Measurements from ENCODE around the gene BMP8B. TPM values are rescaled to one million over a fixed set of nuclear protein-coding genes. Genes with fewer than 3 reads are reported as not detected.
A peak's percentile ranks its signal among the peaks of the same experiment; 100 is the strongest.
"Not testable (repeated sequence)": the region's sequence is repeated elsewhere in the genome, so short reads cannot be mapped to it uniquely, and the experiment has no call there.

Gene BMP8B
- polyA plus RNA-seq, 1 of the 3 experiments (the other 2 are of a cell fraction), result 0.07 TPM

DNA sequence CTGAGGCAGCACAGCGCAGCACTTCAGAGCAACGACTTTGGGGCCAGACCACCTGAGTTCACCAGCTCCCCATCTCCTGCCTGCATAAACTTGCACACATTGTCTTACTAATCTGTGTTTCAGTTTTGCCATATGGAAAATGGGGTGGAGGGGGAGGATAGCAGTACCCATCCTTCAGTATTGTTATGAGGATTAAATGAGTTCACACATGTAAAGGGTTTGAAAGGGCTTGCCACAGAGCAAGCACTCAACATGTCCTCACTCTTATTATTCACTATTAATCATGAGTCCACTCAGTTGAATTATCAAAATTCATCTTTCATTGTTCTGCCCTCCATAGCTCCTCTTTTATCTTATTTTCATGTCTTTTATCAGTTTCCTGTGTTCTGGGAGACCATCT is 40.1 kb upstream of the BMP8B start:
- TF ChIP-seq RFX5 (IDR thresholded peaks at IDR 0.05; ENCODE audit: low read length) (no peak), FOXJ3 (CRISPR knock-in tag; IDR thresholded peaks at IDR 0.05) (no peak), GABPA (IDR thresholded peaks at IDR 0.05; ENCODE audit: low read depth) (no peak), RXRA (IDR thresholded peaks at IDR 0.05; ENCODE audit: borderline replicate concordance, low read depth) (no peak), FOXM1 (IDR thresholded peaks at IDR 0.05; ENCODE audit: low read depth) (no peak), SIN3A (IDR thresholded peaks at IDR 0.05; ENCODE audit: borderline replicate concordance, low read depth, low read length) (no peak), JUND (IDR thresholded peaks at IDR 0.05) (no peak), EZH2phosphoT487 (IDR thresholded peaks at IDR 0.05; ENCODE audit: borderline replicate concordance, low read depth) (no peak)
- TF ChIP-seq, protein P1, sequence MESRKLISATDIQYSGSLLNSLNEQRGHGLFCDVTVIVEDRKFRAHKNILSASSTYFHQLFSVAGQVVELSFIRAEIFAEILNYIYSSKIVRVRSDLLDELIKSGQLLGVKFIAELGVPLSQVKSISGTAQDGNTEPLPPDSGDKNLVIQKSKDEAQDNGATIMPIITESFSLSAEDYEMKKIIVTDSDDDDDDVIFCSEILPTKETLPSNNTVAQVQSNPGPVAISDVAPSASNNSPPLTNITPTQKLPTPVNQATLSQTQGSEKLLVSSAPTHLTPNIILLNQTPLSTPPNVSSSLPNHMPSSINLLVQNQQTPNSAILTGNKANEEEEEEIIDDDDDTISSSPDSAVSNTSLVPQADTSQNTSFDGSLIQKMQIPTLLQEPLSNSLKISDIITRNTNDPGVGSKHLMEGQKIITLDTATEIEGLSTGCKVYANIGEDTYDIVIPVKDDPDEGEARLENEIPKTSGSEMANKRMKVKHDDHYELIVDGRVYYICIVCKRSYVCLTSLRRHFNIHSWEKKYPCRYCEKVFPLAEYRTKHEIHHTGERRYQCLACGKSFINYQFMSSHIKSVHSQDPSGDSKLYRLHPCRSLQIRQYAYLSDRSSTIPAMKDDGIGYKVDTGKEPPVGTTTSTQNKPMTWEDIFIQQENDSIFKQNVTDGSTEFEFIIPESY (IDR thresholded peaks at IDR 0.05; ENCODE audit: borderline replicate concordance, low read depth), result no peak
- H3K9me3 ChIP-seq, result no peaks in the 10 kb centered on the region
- H3F3A ChIP-seq (replicated peaks; ENCODE audit: insufficient read depth), result no peaks in the 10 kb centered on the region
- H3K4me2 ChIP-seq, result no peak overlapping the region
- no peaks in the 10 kb centered on the region for H3K9me2 ChIP-seq
- no peak overlapping the region for H2AFZ ChIP-seq (ENCODE audit: low read depth)
- H3K4me3 ChIP-seq (ENCODE audit: low read depth in 2 of 2, low read length in 1 of 2), result no peak overlapping the region
- H3K4me1 ChIP-seq (ENCODE audit: control insufficient read depth in 1 of 2, insufficient read depth in 2 of 2, low read depth in 1 of 2, low read length in 1 of 2), result peaks cover 8% of the 10 kb centered on the region in 2 experiments; a peak in 2 of 4 replicates
- DNase-seq, result no peak
- H3K27ac ChIP-seq (ENCODE audit: low read depth in 2 of 2, low read length in 1 of 2), result no peak overlapping the region
- CTCF ChIA-PET, result interaction anchor here (1.3 to 5.0 kb wide), 4 partner anchors 12 to 204 kb away, joined by 4 to 30 read pairs (median 12); partner anchors contain the start of gene MYCL
- H3K27me3 ChIP-seq (ENCODE audit: insufficient read depth), result no peaks in the 10 kb centered on the region
- 89% methylated on average over 2 of the region's 2 CpGs for WGBS (ENCODE audit: low lambda C conversion rate)
- H4K20me1 ChIP-seq (ENCODE audit: insufficient read depth), result no peaks in the 10 kb centered on the region
- no peak overlapping the region for H3K9ac ChIP-seq
- H3K79me2 ChIP-seq (ENCODE audit: insufficient read depth), result no peaks in the 10 kb centered on the region
- no peaks in the 10 kb centered on the region for H3K36me3 ChIP-seq (replicated peaks in 1 of 2; ENCODE audit: control insufficient read depth in 1 of 2, insufficient read depth in 2 of 2, low read length in 1 of 2)
- POLR2A ChIA-PET, result interaction anchor here (0.6 kb wide), 1 partner anchor 24 kb away, joined by 3 read pairs; no protein-coding TSS in a partner anchor

DNA sequence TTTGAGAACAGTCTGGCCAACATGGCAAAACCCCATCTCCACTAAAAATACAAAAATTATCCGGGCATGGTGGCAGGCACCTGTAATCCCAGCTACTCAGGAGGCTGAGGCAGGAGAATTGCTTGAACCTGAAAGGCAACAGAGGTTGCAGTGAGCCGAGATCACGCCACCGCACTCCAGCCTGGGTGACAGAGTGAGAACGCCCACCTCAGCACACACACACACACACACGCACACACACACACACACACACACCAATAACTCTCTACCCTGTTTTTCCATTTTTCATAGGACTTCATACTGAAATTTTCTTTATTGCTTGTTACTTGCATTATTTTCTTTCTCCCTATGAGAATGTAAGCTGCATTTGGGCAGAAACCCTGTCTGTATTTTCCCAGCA is 39.6 kb upstream of the BMP8B start:
- H3K79me2 ChIP-seq (ENCODE audit: insufficient read depth); H3F3A ChIP-seq (replicated peaks; ENCODE audit: insufficient read depth); H3K27me3 ChIP-seq (ENCODE audit: insufficient read depth); H2AFZ ChIP-seq (ENCODE audit: low read depth); H3K36me3 ChIP-seq (replicated peaks in 1 of 2; ENCODE audit: control insufficient read depth in 1 of 2, insufficient read depth in 2 of 2, low read length in 1 of 2); H3K4me2 ChIP-seq; H3K27ac ChIP-seq (ENCODE audit: low read depth in 2 of 2, low read length in 1 of 2); DNase-seq; H3K9ac ChIP-seq; H4K20me1 ChIP-seq (ENCODE audit: insufficient read depth); H3K4me1 ChIP-seq (ENCODE audit: control insufficient read depth in 1 of 2, insufficient read depth in 2 of 2, low read depth in 1 of 2, low read length in 1 of 2); H3K9me2 ChIP-seq; H3K4me3 ChIP-seq (ENCODE audit: low read depth in 2 of 2, low read length in 1 of 2); H3K9me3 ChIP-seq: not testable (repeated sequence)
- ChIA-PET POLR2A (interaction anchor here (0.6 kb wide), 1 partner anchor 24 kb away, joined by 3 read pairs; no protein-coding TSS in a partner anchor), CTCF (interaction anchor here (1.3 to 5.0 kb wide), 4 partner anchors 12 to 204 kb away, joined by 4 to 30 read pairs (median 12); partner anchors contain the start of gene MYCL)
- 85% methylated on average over 6 of the region's 6 CpGs for WGBS (ENCODE audit: low lambda C conversion rate)

DNA sequence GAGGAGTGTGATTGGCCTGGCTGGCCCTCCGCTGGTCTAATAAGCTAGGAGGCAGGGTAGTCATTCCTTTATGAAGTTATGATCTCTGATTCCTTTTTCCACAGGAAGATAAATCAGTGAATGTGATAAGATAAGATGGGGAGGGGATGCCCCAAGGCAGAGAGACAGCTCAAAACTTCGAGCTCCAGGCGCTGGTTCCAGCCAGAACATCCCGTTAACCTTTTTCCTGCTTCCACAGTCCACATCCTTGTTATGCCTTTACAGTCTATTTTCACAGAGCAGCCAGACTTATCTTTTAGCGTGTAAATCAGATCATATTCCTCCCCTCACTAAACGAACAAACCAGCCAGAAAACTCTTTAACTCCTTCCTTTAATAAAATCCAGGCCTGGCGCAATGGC is 38.5 kb upstream of the BMP8B start:
- H3K79me2 ChIP-seq (ENCODE audit: insufficient read depth), result no peaks in the 10 kb centered on the region

More for the DNA sequence above, 38.5 kb upstream of the BMP8B start:
- CTCF ChIA-PET, result interaction anchor here (1.6 to 5.0 kb wide), 4 partner anchors 11 to 206 kb away, joined by 6 to 30 read pairs (median 14); partner anchors contain the start of gene MYCL
- DNase-seq, result peak; percentile 53
- H3K27me3 ChIP-seq (ENCODE audit: insufficient read depth), result no peaks in the 10 kb centered on the region
- H3K9me2 ChIP-seq, result no peaks in the 10 kb centered on the region
- 77% methylated on average over 7 of the region's 7 CpGs for WGBS (ENCODE audit: low lambda C conversion rate)
- H3K27ac ChIP-seq (ENCODE audit: low read depth in 2 of 2, low read length in 1 of 2), result peak overlapping the region in 1 of 2 experiments; percentile 78; a peak in 2 of 4 replicates
- no peaks in the 10 kb centered on the region for H3F3A ChIP-seq (replicated peaks; ENCODE audit: insufficient read depth)
- no peak overlapping the region for H3K9ac ChIP-seq
- H3K4me3 ChIP-seq (ENCODE audit: low read depth in 2 of 2, low read length in 1 of 2), result no peak overlapping the region
- TF ChIP-seq FOXM1 (IDR thresholded peaks at IDR 0.05; ENCODE audit: low read depth), result no peak
- TF ChIP-seq EP300 (IDR thresholded peaks at IDR 0.05; ENCODE audit: borderline replicate concordance in 1 of 2, low read depth in 1 of 2, low read length in 1 of 2), result peak in 1 of 2 experiments; percentile 35; a peak in 1 of 4 replicates
- no peak for TF ChIP-seq RXRA (IDR thresholded peaks at IDR 0.05; ENCODE audit: borderline replicate concordance, low read depth)
- peak; percentile 69 for TF ChIP-seq GATA2 (CRISPR knock-in tag; IDR thresholded peaks at IDR 0.05)
- TF ChIP-seq TAF1 (IDR thresholded peaks at IDR 0.05; ENCODE audit: borderline replicate concordance, low read depth, low read length), result no peak
- TF ChIP-seq RFX5 (IDR thresholded peaks at IDR 0.05; ENCODE audit: low read length), result no peak
- no peaks in the 10 kb centered on the region for H3K9me3 ChIP-seq
- peaks cover 8% of the 10 kb centered on the region in 2 experiments; a peak in 2 of 4 replicates for H3K4me1 ChIP-seq (ENCODE audit: control insufficient read depth in 1 of 2, insufficient read depth in 2 of 2, low read depth in 1 of 2, low read length in 1 of 2)
- POLR2A ChIA-PET, result interaction anchor here (0.6 kb wide), 1 partner anchor 26 kb away, joined by 3 read pairs; no protein-coding TSS in a partner anchor
- no peaks in the 10 kb centered on the region for H4K20me1 ChIP-seq (ENCODE audit: insufficient read depth)
- H3K4me2 ChIP-seq, result no peak overlapping the region
- no peak overlapping the region for H2AFZ ChIP-seq (ENCODE audit: low read depth)
- H3K36me3 ChIP-seq (replicated peaks in 1 of 2; ENCODE audit: control insufficient read depth in 1 of 2, insufficient read depth in 2 of 2, low read length in 1 of 2), result no peaks in the 10 kb centered on the region
